K562 (cell line): ENCODE data around the gene THAP11. TPM values are rescaled to one million over a fixed set of nuclear protein-coding genes. Genes with fewer than 3 reads are reported as not detected.

Source experiments
- CC2D1A ChIP-seq: fragments of 450-650 bp; IDR thresholded peaks from 2 replicates; pipeline ENCODE4 v1.6.1; 2017; ENCODE audit warnings: mild to moderate bottlenecking
- CREBBP ChIP-seq: IDR thresholded peaks from one replicate; pipeline ENCODE4 v1.6.1; 2012; ENCODE audit warnings: low read depth, mild to moderate bottlenecking, control low read depth, inconsistent platforms, low read length
- E2F5 ChIP-seq: sonication (generic); formaldehyde crosslinking; IDR thresholded peaks from 2 replicates; pipeline ENCODE4 v1.8.0; 2022; ENCODE audit warnings: mild to moderate bottlenecking, missing genetic modification reagents
- GATAD2B ChIP-seq: fragments of 450-650 bp; IDR thresholded peaks from 2 replicates; pipeline ENCODE4 v1.6.1; 2017; ENCODE audit warnings: mild to moderate bottlenecking, borderline replicate concordance
- HDAC6 ChIP-seq: IDR thresholded peaks from 2 replicates; pipeline ENCODE4 v1.6.1; 2012; ENCODE audit warnings: low read depth, mild to moderate bottlenecking, control low read depth, inconsistent platforms, low read length, moderate library complexity
- HSF4 ChIP-seq: fragments of 250-450 bp; sonication (Bioruptor Pico); IDR thresholded peaks from 2 replicates; pipeline ENCODE4 v2.1.2; 2022; ENCODE audit warnings: mild to moderate bottlenecking, moderate library complexity, borderline replicate concordance
- ILF3 ChIP-seq: fragments of 450-650 bp; IDR thresholded peaks from 2 replicates; pipeline ENCODE4 v1.6.1; 2018; ENCODE audit warnings: antibody characterized with exemption, mild to moderate bottlenecking, moderate library complexity, borderline replicate concordance
- NR1H2 ChIP-seq: sonication (generic); formaldehyde crosslinking; IDR thresholded peaks from 2 replicates; pipeline ENCODE4 v1.4.0; 2020; ENCODE audit warnings: mild to moderate bottlenecking, missing genetic modification reagents
- NR3C1 ChIP-seq: sonication (generic); formaldehyde crosslinking; IDR thresholded peaks from 2 replicates; pipeline ENCODE4 v1.8.1; 2022; ENCODE audit warnings: missing genetic modification reagents
- POLR2AphosphoS2 ChIP-seq: IDR thresholded peaks from 2 replicates; pipeline ENCODE4 v1.6.1; 2012; ENCODE audit warnings: low read length, improper control_type of control experiment
- RBM14 ChIP-seq: fragments of 200-400 bp; formaldehyde crosslinking; IDR thresholded peaks from 2 replicates; pipeline ENCODE4 v1.6.1; 2018; ENCODE audit warnings: low read depth, mild to moderate bottlenecking, low read length, moderate library complexity, borderline replicate concordance; ENCODE audit not compliant: insufficient read depth
- REST ChIP-seq, 2 experiments: fragments of 450-650 bp; formaldehyde crosslinking in 1 of 2; IDR thresholded peaks; 2 replicates each; pipeline versions ENCODE4 v1.4.0 to v1.6.1; 2014 to 2020; ENCODE audit warnings: mild to moderate bottlenecking in 2 of 2, borderline replicate concordance in 1 of 2, low read depth in 1 of 2
- TBP ChIP-seq: optimal IDR thresholded peaks from 2 replicates; pipeline ENCODE3; 2011; ENCODE audit warnings: low read depth, low read length, improper control_type of control experiment
- ZBTB8A ChIP-seq: fragments of 450-650 bp; IDR thresholded peaks from 2 replicates; pipeline ENCODE4 v1.6.1; 2018; ENCODE audit warnings: mild to moderate bottlenecking, moderate library complexity; ENCODE audit not compliant: partially characterized antibody
- ZNF23 ChIP-seq: fragments of 250-450 bp; sonication (Bioruptor Pico); IDR thresholded peaks from 2 replicates; pipeline ENCODE4 v1.4.0; 2020; ENCODE audit warnings: mild to moderate bottlenecking
- ZNF79 ChIP-seq: fragments of 250-450 bp; sonication (Bioruptor Pico); IDR thresholded peaks from 2 replicates; pipeline ENCODE4 v1.4.0; 2020; ENCODE audit warnings: low read depth, mild to moderate bottlenecking, moderate library complexity
- polyA plus RNA-seq, 8 experiments: library from polyadenylated mRNA; depleted of rRNA in 4 of 8; stranded (reverse) in 5 of 8; unstranded in 3 of 8; fragments of >200 nt; fragmentation: Nextera tagmentation in 2 of 8; fragmentation: Illumina TruSeq in 1 of 8; extraction: Ambion mirVana in 2 of 8; extraction: Trizol in 1 of 8; gene quantifications; 2 replicates each; pipeline versions ENCODE4 v1.2.1 to v1.2.3, GENCODE V29; 2011 to 2014; ENCODE audit warnings: inconsistent platforms in 1 of 8, missing spikeins in 1 of 8
- total RNA-seq, 7 experiments: library from RNA; depleted of rRNA in 6 of 7; stranded (reverse); fragments of >200 nt in 6 of 7; fragmentation: Illumina TruSeq in 2 of 7; extraction: Trizol in 2 of 7; gene quantifications; 2 replicates each; pipeline versions ENCODE4 v1.2.1 to v1.2.3, GENCODE V29; 2011 to 2021; ENCODE audit warnings: low replicate concordance in 1 of 7
- TF ChIP-seq, protein P1 (sequence below): fragments of 450-650 bp; IDR thresholded peaks from 2 replicates; pipeline ENCODE4 v1.6.1; 2017; ENCODE audit warnings: antibody characterized with exemption

THAP11 gene
- total and polyA plus RNA-seq, 9 of the 15 experiments (the other 6 are each of a cell fraction or from before 2014, with no cell fraction given), result 2.4 to 31.6 (median 21.4) TPM

- TF ChIP-seq, protein P1, sequence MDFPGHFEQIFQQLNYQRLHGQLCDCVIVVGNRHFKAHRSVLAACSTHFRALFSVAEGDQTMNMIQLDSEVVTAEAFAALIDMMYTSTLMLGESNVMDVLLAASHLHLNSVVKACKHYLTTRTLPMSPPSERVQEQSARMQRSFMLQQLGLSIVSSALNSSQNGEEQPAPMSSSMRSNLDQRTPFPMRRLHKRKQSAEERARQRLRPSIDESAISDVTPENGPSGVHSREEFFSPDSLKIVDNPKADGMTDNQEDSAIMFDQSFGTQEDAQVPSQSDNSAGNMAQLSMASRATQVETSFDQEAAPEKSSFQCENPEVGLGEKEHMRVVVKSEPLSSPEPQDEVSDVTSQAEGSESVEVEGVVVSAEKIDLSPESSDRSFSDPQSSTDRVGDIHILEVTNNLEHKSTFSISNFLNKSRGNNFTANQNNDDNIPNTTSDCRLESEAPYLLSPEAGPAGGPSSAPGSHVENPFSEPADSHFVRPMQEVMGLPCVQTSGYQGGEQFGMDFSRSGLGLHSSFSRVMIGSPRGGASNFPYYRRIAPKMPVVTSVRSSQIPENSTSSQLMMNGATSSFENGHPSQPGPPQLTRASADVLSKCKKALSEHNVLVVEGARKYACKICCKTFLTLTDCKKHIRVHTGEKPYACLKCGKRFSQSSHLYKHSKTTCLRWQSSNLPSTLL, result no peak
- TF ChIP-seq ILF3 (peak; percentile 52; the same call in 1 of the 2 replicates), HSF4 (CRISPR knock-in tag) (no peak), E2F5 (CRISPR knock-in tag) (no peak), POLR2AphosphoS2 (peak; percentile 95; the same call in 1 of the 2 replicates), ZNF23 (no peak), NR1H2 (CRISPR knock-in tag) (peak; percentile 83; the same call in 1 of the 2 replicates), GATAD2B (no peak; the same call in 1 of the 2 replicates), NR3C1 (CRISPR knock-in tag) (no peak), RBM14 (no peak), REST (IDR thresholded peaks at IDR 0.05; ENCODE audit: borderline replicate concordance) (0 out of 2 replicates have a peak, but pooled peaks have one; percentile 19), REST (CRISPR knock-in tag; IDR thresholded peaks at IDR 0.05; ENCODE audit: low read depth) (no peak; the same call in 1 of the 2 replicates), CREBBP (no peak), ZBTB8A (no peak), HDAC6 (no peak), ZNF79 (CRISPR knock-in tag) (no peak), CC2D1A (no peak), TBP (peak; percentile 77)
Observed at GRCh38 chr16:67872631-67873434, 30.7 kb downstream of the THAP11 start, which contains the start of gene EDC4 (continued).
